HEK293 (cell line): ENCODE results near the gene SRRM2.
A peak's percentile ranks its signal among the peaks of the same experiment; 100 is the strongest.

Experiments
- GLI4 ChIP-seq: fragments of 450-650 bp; formaldehyde crosslinking; IDR thresholded peaks from 2 replicates; pipeline ENCODE4 v1.5.1; 2016; ENCODE audit warnings: missing biosample characterization, missing genetic modification characterization
- KLF7 ChIP-seq: fragments of 450-650 bp; formaldehyde crosslinking; IDR thresholded peaks from 2 replicates; pipeline ENCODE4 v1.5.1; 2016; ENCODE audit warnings: missing biosample characterization, missing genetic modification characterization, borderline replicate concordance
- OVOL3 ChIP-seq: fragments of 450-650 bp; formaldehyde crosslinking; IDR thresholded peaks from 2 replicates; pipeline ENCODE4 v1.5.1; 2016; ENCODE audit warnings: missing biosample characterization, missing genetic modification characterization
- YY2 ChIP-seq: fragments of 450-650 bp; formaldehyde crosslinking; IDR thresholded peaks from 2 replicates; pipeline ENCODE4 v1.5.1; 2016; ENCODE audit warnings: missing biosample characterization, missing genetic modification characterization
- ZNF266 ChIP-seq: fragments of 450-650 bp; formaldehyde crosslinking; IDR thresholded peaks from 2 replicates; pipeline ENCODE4 v1.5.1; 2016; ENCODE audit warnings: missing biosample characterization, missing genetic modification characterization, low read depth
- ZNF292 ChIP-seq: fragments of 450-650 bp; formaldehyde crosslinking; IDR thresholded peaks from 2 replicates; pipeline ENCODE4 v1.5.1; 2016; ENCODE audit warnings: low read depth, missing biosample characterization, missing genetic modification characterization, borderline replicate concordance
- ZNF324 ChIP-seq: fragments of 450-650 bp; formaldehyde crosslinking; IDR thresholded peaks from 2 replicates; pipeline ENCODE4 v1.5.1; 2016; ENCODE audit warnings: missing biosample characterization, missing genetic modification characterization
- ZNF391 ChIP-seq: fragments of 450-650 bp; formaldehyde crosslinking; IDR thresholded peaks from 2 replicates; pipeline ENCODE4 v1.5.1; 2016; ENCODE audit warnings: low read depth, missing biosample characterization, missing genetic modification characterization, borderline replicate concordance
- ZNF501 ChIP-seq: fragments of 450-650 bp; formaldehyde crosslinking; IDR thresholded peaks from 2 replicates; pipeline ENCODE4 v1.5.1; 2016; ENCODE audit warnings: missing biosample characterization, missing genetic modification characterization
- ZNF514 ChIP-seq: fragments of 450-650 bp; formaldehyde crosslinking; IDR thresholded peaks from 2 replicates; pipeline ENCODE4 v1.5.1; 2016; ENCODE audit warnings: missing biosample characterization, missing genetic modification characterization
- ZNF518A ChIP-seq: fragments of 450-650 bp; formaldehyde crosslinking; conservative IDR thresholded peaks from 2 replicates; pipeline ENCODE4 v1.5.1; 2016; ENCODE audit warnings: low read depth, missing biosample characterization, missing genetic modification characterization
- ZNF555 ChIP-seq: fragments of 450-650 bp; formaldehyde crosslinking; conservative IDR thresholded peaks from 2 replicates; pipeline ENCODE4 v1.5.1; 2017; ENCODE audit warnings: missing biosample characterization, mild to moderate bottlenecking, missing genetic modification characterization, inconsistent platforms
- ZNF571 ChIP-seq: fragments of 450-650 bp; formaldehyde crosslinking; IDR thresholded peaks from 2 replicates; pipeline ENCODE4 v1.5.0; 2017; ENCODE audit warnings: missing biosample characterization, missing genetic modification characterization
- ZNF623 ChIP-seq: fragments of 450-650 bp; formaldehyde crosslinking; IDR thresholded peaks from 2 replicates; pipeline ENCODE4 v1.5.1; 2016; ENCODE audit warnings: missing biosample characterization, missing genetic modification characterization
- ZNF624 ChIP-seq: fragments of 450-650 bp; formaldehyde crosslinking; IDR thresholded peaks from 2 replicates; pipeline ENCODE4 v1.5.1; 2017; ENCODE audit warnings: missing biosample characterization, missing genetic modification characterization
- ZNF626 ChIP-seq: fragments of 450-650 bp; sonication (Bioruptor Pico); formaldehyde crosslinking; IDR thresholded peaks from 2 replicates; pipeline ENCODE4 v1.5.1; 2018; ENCODE audit warnings: missing biosample characterization, missing genetic modification characterization, inconsistent platforms
- ZNF660 ChIP-seq: fragments of 450-650 bp; IDR thresholded peaks from 2 replicates; pipeline ENCODE4 v1.5.1; 2018; ENCODE audit warnings: missing biosample characterization, mild to moderate bottlenecking, missing genetic modification characterization
- ZSCAN23 ChIP-seq: fragments of 450-650 bp; formaldehyde crosslinking; IDR thresholded peaks from 2 replicates; pipeline ENCODE4 v1.5.1; 2016; ENCODE audit warnings: missing biosample characterization, missing genetic modification characterization
- ZSCAN30 ChIP-seq: fragments of 450-650 bp; IDR thresholded peaks from 2 replicates; pipeline ENCODE4 v1.5.1; 2018; ENCODE audit warnings: missing biosample characterization, mild to moderate bottlenecking, missing genetic modification characterization, moderate library complexity
- TF ChIP-seq, protein P1 (sequence below): fragments of 450-650 bp; formaldehyde crosslinking; IDR thresholded peaks from 2 replicates; pipeline ENCODE4 v1.5.1; 2016; ENCODE audit warnings: missing biosample characterization, missing genetic modification characterization
- TF ChIP-seq, protein P2 (sequence below): fragments of 450-650 bp; formaldehyde crosslinking; IDR thresholded peaks from 2 replicates; pipeline ENCODE4 v1.5.1; 2016; ENCODE audit warnings: missing biosample characterization, missing genetic modification characterization
- TF ChIP-seq, protein P3 (sequence below): fragments of 450-650 bp; formaldehyde crosslinking; optimal IDR thresholded peaks from 2 replicates; pipeline ENCODE3; 2016; ENCODE audit warnings: missing biosample characterization, mild to moderate bottlenecking, missing genetic modification characterization

SRRM2 gene

DNA sequence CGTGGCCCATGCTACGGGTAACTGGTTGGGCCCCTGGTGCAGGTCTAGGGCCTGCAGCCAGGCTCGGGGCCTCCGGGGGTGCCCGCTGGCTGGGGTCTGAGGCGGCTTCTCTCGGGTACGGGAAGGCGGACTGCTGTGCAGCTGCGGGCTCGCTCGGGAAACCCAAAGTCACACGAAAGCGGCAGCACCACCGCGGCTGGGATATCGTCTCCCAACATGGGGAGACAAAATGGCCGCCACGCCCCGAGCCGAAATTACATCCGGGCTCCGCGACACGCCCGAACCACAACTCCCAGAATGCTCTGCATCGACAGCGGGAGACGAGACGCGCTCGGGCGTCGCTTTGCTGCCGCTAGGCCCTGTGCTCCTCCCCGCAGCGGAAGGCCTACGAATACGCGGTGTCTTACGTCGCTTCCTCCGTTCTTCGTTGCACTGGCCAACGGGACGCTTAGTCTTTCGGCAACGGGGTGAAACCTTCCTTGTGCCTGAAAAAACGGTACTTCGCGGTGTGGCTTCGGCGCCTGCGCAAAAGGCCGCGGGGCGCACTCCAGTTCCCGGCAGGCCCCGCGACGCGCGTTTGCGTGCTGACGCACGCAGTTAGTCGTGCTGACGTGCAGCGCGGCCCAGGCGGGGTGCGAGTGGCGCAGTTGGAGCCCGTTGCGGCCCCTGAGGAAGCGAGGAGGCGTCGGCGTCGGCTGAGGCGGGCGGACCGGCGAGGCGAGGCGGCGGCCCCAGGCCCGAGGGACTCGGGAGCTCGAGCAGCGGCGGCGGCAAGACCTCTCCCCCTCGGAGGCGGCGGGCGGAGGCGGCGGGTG is at the start of gene SRRM2 (continued):
- TF ChIP-seq, protein P1, sequence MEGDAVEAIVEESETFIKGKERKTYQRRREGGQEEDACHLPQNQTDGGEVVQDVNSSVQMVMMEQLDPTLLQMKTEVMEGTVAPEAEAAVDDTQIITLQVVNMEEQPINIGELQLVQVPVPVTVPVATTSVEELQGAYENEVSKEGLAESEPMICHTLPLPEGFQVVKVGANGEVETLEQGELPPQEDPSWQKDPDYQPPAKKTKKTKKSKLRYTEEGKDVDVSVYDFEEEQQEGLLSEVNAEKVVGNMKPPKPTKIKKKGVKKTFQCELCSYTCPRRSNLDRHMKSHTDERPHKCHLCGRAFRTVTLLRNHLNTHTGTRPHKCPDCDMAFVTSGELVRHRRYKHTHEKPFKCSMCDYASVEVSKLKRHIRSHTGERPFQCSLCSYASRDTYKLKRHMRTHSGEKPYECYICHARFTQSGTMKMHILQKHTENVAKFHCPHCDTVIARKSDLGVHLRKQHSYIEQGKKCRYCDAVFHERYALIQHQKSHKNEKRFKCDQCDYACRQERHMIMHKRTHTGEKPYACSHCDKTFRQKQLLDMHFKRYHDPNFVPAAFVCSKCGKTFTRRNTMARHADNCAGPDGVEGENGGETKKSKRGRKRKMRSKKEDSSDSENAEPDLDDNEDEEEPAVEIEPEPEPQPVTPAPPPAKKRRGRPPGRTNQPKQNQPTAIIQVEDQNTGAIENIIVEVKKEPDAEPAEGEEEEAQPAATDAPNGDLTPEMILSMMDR (tag by site-specific recombination): peak; percentile 49
- no peak; the same call in 1 of the 2 replicates for TF ChIP-seq ZNF623 (tag by site-specific recombination)
- TF ChIP-seq OVOL3 (tag by site-specific recombination): peak; percentile 89
- TF ChIP-seq ZNF624: no peak
- TF ChIP-seq ZNF555 (tag by site-specific recombination): no peak
- TF ChIP-seq, protein P2, sequence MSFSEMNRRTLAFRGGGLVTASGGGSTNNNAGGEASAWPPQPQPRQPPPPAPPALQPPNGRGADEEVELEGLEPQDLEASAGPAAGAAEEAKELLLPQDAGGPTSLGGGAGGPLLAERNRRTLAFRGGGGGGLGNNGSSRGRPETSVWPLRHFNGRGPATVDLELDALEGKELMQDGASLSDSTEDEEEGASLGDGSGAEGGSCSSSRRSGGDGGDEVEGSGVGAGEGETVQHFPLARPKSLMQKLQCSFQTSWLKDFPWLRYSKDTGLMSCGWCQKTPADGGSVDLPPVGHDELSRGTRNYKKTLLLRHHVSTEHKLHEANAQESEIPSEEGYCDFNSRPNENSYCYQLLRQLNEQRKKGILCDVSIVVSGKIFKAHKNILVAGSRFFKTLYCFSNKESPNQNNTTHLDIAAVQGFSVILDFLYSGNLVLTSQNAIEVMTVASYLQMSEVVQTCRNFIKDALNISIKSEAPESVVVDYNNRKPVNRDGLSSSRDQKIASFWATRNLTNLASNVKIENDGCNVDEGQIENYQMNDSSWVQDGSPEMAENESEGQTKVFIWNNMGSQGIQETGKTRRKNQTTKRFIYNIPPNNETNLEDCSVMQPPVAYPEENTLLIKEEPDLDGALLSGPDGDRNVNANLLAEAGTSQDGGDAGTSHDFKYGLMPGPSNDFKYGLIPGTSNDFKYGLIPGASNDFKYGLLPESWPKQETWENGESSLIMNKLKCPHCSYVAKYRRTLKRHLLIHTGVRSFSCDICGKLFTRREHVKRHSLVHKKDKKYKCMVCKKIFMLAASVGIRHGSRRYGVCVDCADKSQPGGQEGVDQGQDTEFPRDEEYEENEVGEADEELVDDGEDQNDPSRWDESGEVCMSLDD: peak; percentile 84
- TF ChIP-seq ZNF514: no peak
- peak; percentile 92 for TF ChIP-seq KLF7 (tag by site-specific recombination)
- TF ChIP-seq YY2: peak; percentile 92
- peak; percentile 70; the same call in 1 of the 2 replicates for TF ChIP-seq ZNF391 (tag by site-specific recombination)
- TF ChIP-seq ZNF292: no peak
- TF ChIP-seq ZSCAN23 (tag by site-specific recombination): 0 out of 2 replicates have a peak, but pooled peaks have one; percentile 48
- TF ChIP-seq ZNF518A (tag by site-specific recombination): peak; percentile 62
- peak; percentile 88; the same call in 1 of the 2 replicates for TF ChIP-seq GLI4 (tag by site-specific recombination)
- TF ChIP-seq ZNF324: peak; percentile 60; the same call in 1 of the 2 replicates
- TF ChIP-seq ZNF660 (tag by site-specific recombination): peak; percentile 97
- TF ChIP-seq, protein P3, sequence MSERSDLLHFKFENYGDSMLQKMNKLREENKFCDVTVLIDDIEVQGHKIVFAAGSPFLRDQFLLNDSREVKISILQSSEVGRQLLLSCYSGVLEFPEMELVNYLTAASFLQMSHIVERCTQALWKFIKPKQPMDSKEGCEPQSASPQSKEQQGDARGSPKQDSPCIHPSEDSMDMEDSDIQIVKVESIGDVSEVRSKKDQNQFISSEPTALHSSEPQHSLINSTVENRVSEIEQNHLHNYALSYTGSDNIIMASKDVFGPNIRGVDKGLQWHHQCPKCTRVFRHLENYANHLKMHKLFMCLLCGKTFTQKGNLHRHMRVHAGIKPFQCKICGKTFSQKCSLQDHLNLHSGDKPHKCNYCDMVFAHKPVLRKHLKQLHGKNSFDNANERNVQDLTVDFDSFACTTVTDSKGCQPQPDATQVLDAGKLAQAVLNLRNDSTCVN (tag by site-specific recombination): peak; percentile 94
- no peak for TF ChIP-seq ZNF571 (tag by site-specific recombination)
- TF ChIP-seq ZNF626 (tag by site-specific recombination): no peak
- peak; percentile 96 for TF ChIP-seq ZSCAN30
- peak; percentile 92 for TF ChIP-seq ZNF501 (tag by site-specific recombination)
- no peak for TF ChIP-seq ZNF266 (tag by site-specific recombination)
